Esophagus squamous epithelium (tissue), 5 donors: Measurements from ENCODE around the gene GMDS. TPM values are rescaled to one million over a fixed set of nuclear protein-coding genes. Genes with fewer than 3 reads are reported as not detected.
A peak's percentile ranks its signal among the peaks of the same experiment; 100 is the strongest.

ENCODE experiments used
- DNase-seq: peaks from one replicate; lab custom pipeline; 2025; lab: John Stamatoyannopoulos, UW
- H3K27ac ChIP-seq, 4 donors: fragments of 200-600 bp; sonication (generic); one replicate each; pipeline ENCODE4 v1.5.1; 2016 to 2019; ENCODE audit warnings: mild to moderate bottlenecking in 1 of 4
- H3K27me3 ChIP-seq, 4 donors: fragments of 200-600 bp; sonication (generic); 1 replicate in 3 of 4; 2 replicates in 1 of 4; pipeline versions ENCODE4 v1.5.1 to v1.6.0; 2017 to 2021; ENCODE audit warnings: antibody characterized with exemption in 1 of 4
- H3K36me3 ChIP-seq, 3 donors: fragments of 200-600 bp; sonication (generic); one replicate each; pipeline ENCODE4 v1.5.1; 2016 to 2019
- H3K4me1 ChIP-seq, 3 donors: fragments of 200-600 bp; sonication (generic); one replicate each; pipeline ENCODE4 v1.5.1; 2017 to 2019
- H3K4me3 ChIP-seq, 4 donors: fragments of 200-600 bp; sonication (generic); 1 replicate in 3 of 4; 2 replicates in 1 of 4; pipeline ENCODE4 v1.5.1; 2016 to 2019; ENCODE audit warnings: mild to moderate bottlenecking in 2 of 4, moderate library complexity in 1 of 4
- H3K9me3 ChIP-seq, 3 donors: fragments of 200-600 bp; sonication (generic); one replicate each; pipeline ENCODE4 v1.5.1; 2016 to 2019
- POLR2A ChIP-seq, 4 donors: fragments of 450-650 bp; IDR thresholded peaks; one replicate each; pipeline ENCODE4 v1.6.1; 2017; ENCODE audit warnings: antibody characterized with exemption in 4 of 4, mild to moderate bottlenecking in 4 of 4, moderate library complexity in 3 of 4
- WGBS, 2 donors: methylation state at CpG; one replicate each; pipeline ENCODE4 v1.1.5; 2018; 5-methylcytosine and 5-hydroxymethylcytosine counted together
- intact Hi-C: fragments of 100-400 bp; cut with DNase I; formaldehyde crosslinking; loops from one replicate; pipeline ENCODE4 v1.15.0; 2022
- total RNA-seq, 4 donors: library from RNA; depleted of rRNA; stranded (reverse); fragments of >200 nt; gene quantifications; one replicate each; pipeline ENCODE4 v1.1.0, GENCODE V29; 2016
- TF ChIP-seq, protein P1 (sequence below), 6 experiments: fragments of 450-650 bp in 4 of 6; fragments of 200-600 bp in 2 of 6; sonication (generic) in 2 of 6; IDR thresholded peaks; one replicate each; pipeline ENCODE4 v1.5.1; 2016 to 2019; ENCODE audit warnings: antibody characterized with exemption in 6 of 6, mild to moderate bottlenecking in 4 of 6, moderate library complexity in 4 of 6
- donor health status: DM: yes; HTN: yes; CAD: no.

The GMDS gene
- total RNA-seq, 4 donors from 2014 or later = 17.9 to 58.7 (median 36.7) TPM

- Histone ChIP-seq H3K27ac (no peak overlapping the region), H3K36me3 (peaks cover 0 to 46% (median 0%) of the 10 kb centered on the region in 3 donors), H3K9me3 (no peaks in the 10 kb centered on the region), H3K4me3 (no peak overlapping the region), H3K27me3 (no peaks in the 10 kb centered on the region), H3K4me1 (peaks cover 0 to 12% (median 0%) of the 10 kb centered on the region in 3 donors)
- no peak for DNase-seq
- no peak for TF ChIP-seq POLR2A (IDR thresholded peaks at IDR 0.05)
- TF ChIP-seq, protein P1, sequence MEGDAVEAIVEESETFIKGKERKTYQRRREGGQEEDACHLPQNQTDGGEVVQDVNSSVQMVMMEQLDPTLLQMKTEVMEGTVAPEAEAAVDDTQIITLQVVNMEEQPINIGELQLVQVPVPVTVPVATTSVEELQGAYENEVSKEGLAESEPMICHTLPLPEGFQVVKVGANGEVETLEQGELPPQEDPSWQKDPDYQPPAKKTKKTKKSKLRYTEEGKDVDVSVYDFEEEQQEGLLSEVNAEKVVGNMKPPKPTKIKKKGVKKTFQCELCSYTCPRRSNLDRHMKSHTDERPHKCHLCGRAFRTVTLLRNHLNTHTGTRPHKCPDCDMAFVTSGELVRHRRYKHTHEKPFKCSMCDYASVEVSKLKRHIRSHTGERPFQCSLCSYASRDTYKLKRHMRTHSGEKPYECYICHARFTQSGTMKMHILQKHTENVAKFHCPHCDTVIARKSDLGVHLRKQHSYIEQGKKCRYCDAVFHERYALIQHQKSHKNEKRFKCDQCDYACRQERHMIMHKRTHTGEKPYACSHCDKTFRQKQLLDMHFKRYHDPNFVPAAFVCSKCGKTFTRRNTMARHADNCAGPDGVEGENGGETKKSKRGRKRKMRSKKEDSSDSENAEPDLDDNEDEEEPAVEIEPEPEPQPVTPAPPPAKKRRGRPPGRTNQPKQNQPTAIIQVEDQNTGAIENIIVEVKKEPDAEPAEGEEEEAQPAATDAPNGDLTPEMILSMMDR (IDR thresholded peaks at IDR 0.05) = no peak
- WGBS, 2 donors = 80 to 92% methylated on average over 3 of the region's 3 CpGs
- intact Hi-C loops = no loop called here
These were observed 27.3 kb upstream of the GMDS start for GRCh38 chr6:2272696-2273095.

GRCh38 chr6:2270054-2270453, 24.6 kb upstream of the GMDS start:
- Histone ChIP-seq H3K4me1 (peaks cover 0 to 2% (median 0%) of the 10 kb centered on the region in 3 donors), H3K4me3 (no peak overlapping the region), H3K27me3 (no peaks in the 10 kb centered on the region), H3K36me3 (peaks cover 0 to 46% (median 0%) of the 10 kb centered on the region in 3 donors), H3K27ac (no peak overlapping the region), H3K9me3 (no peaks in the 10 kb centered on the region)
- WGBS, 2 donors = 92 to 96% methylated on average over 3 of the region's 3 CpGs
- TF ChIP-seq, protein P1 (IDR thresholded peaks at IDR 0.05) = no peak
- DNase-seq = no peak
- intact Hi-C loops = no loop called here

- TF ChIP-seq POLR2A (IDR thresholded peaks at IDR 0.05) = no peak
- TF ChIP-seq, protein P1 (IDR thresholded peaks at IDR 0.05) = no peak
- Histone ChIP-seq H3K27me3 (no peaks in the 10 kb centered on the region), H3K27ac (no peak overlapping the region), H3K36me3 (peaks cover 0 to 38% (median 0%) of the 10 kb centered on the region in 3 donors), H3K4me1 (no peaks in the 10 kb centered on the region), H3K4me3 (no peak overlapping the region), H3K9me3 (no peaks in the 10 kb centered on the region)
- intact Hi-C loops = no loop called here
- no peak for DNase-seq
- WGBS, 2 donors = 86 to 96% methylated on average over 1 of the region's 1 CpG
These were observed 21.4 kb upstream of the GMDS start for GRCh38 chr6:2266841-2267240.

- intact Hi-C loops = no loop called here
- DNase-seq = no peak
- Histone ChIP-seq H3K9me3 (no peaks in the 10 kb centered on the region), H3K36me3 (peaks cover 0 to 32% (median 0%) of the 10 kb centered on the region in 3 donors), H3K27ac (no peak overlapping the region), H3K4me1 (no peaks in the 10 kb centered on the region), H3K4me3 (no peak overlapping the region), H3K27me3 (no peaks in the 10 kb centered on the region)
- 64 to 76% methylated on average over 3 of the region's 3 CpGs for WGBS, 2 donors
- no peak for TF ChIP-seq POLR2A (IDR thresholded peaks at IDR 0.05)
- TF ChIP-seq, protein P1 (IDR thresholded peaks at IDR 0.05) = no peak
These were observed 20.8 kb upstream of the GMDS start for GRCh38 chr6:2266031-2266795.

DNA sequence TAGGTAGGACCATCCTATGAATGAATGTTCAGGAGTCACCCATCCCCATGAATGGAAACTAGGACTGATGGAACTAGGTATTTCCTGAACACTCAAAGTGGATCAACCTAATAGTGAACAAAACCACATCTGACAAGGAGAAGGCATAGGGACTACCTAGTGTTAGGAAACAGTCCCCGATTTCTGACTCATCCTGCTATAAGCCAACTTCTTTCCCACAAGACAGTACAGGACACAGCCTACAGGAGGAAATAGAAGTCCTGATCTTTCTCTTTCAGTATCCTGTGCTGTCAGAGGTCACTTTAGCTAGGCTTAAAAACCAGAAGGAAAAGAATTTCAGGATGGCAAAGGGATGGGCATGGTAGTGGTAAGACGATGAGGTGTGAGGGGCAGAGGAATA, 19.5 kb upstream of the GMDS start:
- no peak for DNase-seq
- no peaks in the 10 kb centered on the region for H3K27me3 ChIP-seq
- intact Hi-C loops = no loop called here
- TF ChIP-seq, protein P1 (IDR thresholded peaks at IDR 0.05) = peak in 1 of 6 experiments; percentile 22
- TF ChIP-seq POLR2A (IDR thresholded peaks at IDR 0.05) = no peak
- H3K36me3 ChIP-seq = peaks cover 0 to 25% (median 0%) of the 10 kb centered on the region in 3 donors
- no peak overlapping the region for H3K4me3 ChIP-seq
- H3K9me3 ChIP-seq = no peaks in the 10 kb centered on the region
- no peak overlapping the region for H3K27ac ChIP-seq
- H3K4me1 ChIP-seq = no peaks in the 10 kb centered on the region
- 47 to 69% methylated on average over 2 of the region's 2 CpGs for WGBS, 2 donors
